H9 (cell line): ENCODE measurements around the gene MAN1A1. TPM values are rescaled to one million over a fixed set of nuclear protein-coding genes. Genes with fewer than 3 reads are reported as not detected.

Source experiments
- DNase-seq: peaks from one replicate; pipeline ENCODE4 v3.0.0-alpha.2; 2017
- H2AFZ ChIP-seq: one replicate; pipeline ENCODE4 v1.6.1; 2013; ENCODE audit warnings: mild to moderate bottlenecking, low read length, control low read depth, moderate library complexity
- H2AK5ac ChIP-seq: 2 replicates; pipeline ENCODE4 v1.6.1; 2013; ENCODE audit warnings: low read length, control low read depth, mixed read lengths; ENCODE audit not compliant: insufficient read length
- H2BK120ac ChIP-seq: one replicate; pipeline ENCODE4 v1.6.1; 2013; ENCODE audit warnings: low read depth, mild to moderate bottlenecking, low read length, control low read depth, inconsistent platforms; ENCODE audit not compliant: poor library complexity, severe bottlenecking
- H2BK12ac ChIP-seq: 2 replicates; pipeline ENCODE4 v1.6.1; 2013; ENCODE audit warnings: low read length, control low read depth, mixed read lengths, low read depth; ENCODE audit not compliant: insufficient read length
- H2BK15ac ChIP-seq: 2 replicates; pipeline ENCODE4 v1.6.1; 2013; ENCODE audit warnings: low read depth, low read length, control low read depth
- H2BK20ac ChIP-seq: one replicate; pipeline ENCODE4 v1.6.1; 2013; ENCODE audit warnings: low read depth, mild to moderate bottlenecking, low read length, control low read depth, inconsistent platforms; ENCODE audit not compliant: poor library complexity, severe bottlenecking
- H2BK5ac ChIP-seq: 2 replicates; pipeline ENCODE4 v1.6.1; 2013; ENCODE audit warnings: low read length, control low read depth, mixed read lengths; ENCODE audit not compliant: insufficient read length
- H3K14ac ChIP-seq: 2 replicates; pipeline ENCODE4 v1.6.1; 2013; ENCODE audit warnings: low read length, control low read depth; ENCODE audit not compliant: insufficient read depth
- H3K18ac ChIP-seq: 2 replicates; pipeline ENCODE4 v1.6.1; 2013; ENCODE audit warnings: low read depth, mild to moderate bottlenecking, mixed read lengths, low read length, control low read depth; ENCODE audit not compliant: insufficient read length
- H3K23ac ChIP-seq: 2 replicates; pipeline ENCODE4 v1.6.1; 2013; ENCODE audit warnings: low read length, control low read depth, mixed read lengths, low read depth; ENCODE audit not compliant: insufficient read length
- H3K23me2 ChIP-seq: 2 replicates; pipeline ENCODE4 v1.6.1; 2013; ENCODE audit warnings: low read depth, mild to moderate bottlenecking, mixed read lengths, low read length, control low read depth; ENCODE audit not compliant: insufficient read length, poor library complexity, severe bottlenecking
- H3K27ac ChIP-seq: 2 replicates; pipeline ENCODE4 v1.5.1; 2013; ENCODE audit warnings: low read length, control low read depth, mixed read lengths, low read depth; ENCODE audit not compliant: insufficient read length
- H3K27me3 ChIP-seq: 2 replicates; pipeline ENCODE4 v1.6.1; 2013; ENCODE audit warnings: low read length, control low read depth, inconsistent platforms; ENCODE audit not compliant: insufficient read depth
- H3K4ac ChIP-seq: 2 replicates; pipeline ENCODE4 v1.6.1; 2013; ENCODE audit warnings: low read depth, mild to moderate bottlenecking, control low read depth, inconsistent platforms, low read length, moderate library complexity
- H3K4me1 ChIP-seq: 2 replicates; pipeline ENCODE4 v1.6.1; 2013; ENCODE audit warnings: low read length, control low read depth, inconsistent platforms; ENCODE audit not compliant: insufficient read depth
- H3K4me2 ChIP-seq: 2 replicates; pipeline ENCODE4 v1.6.1; 2013; ENCODE audit warnings: low read length, control low read depth, mixed read lengths; ENCODE audit not compliant: insufficient read length, insufficient read depth
- H3K56ac ChIP-seq: 2 replicates; pipeline ENCODE4 v1.6.1; 2013; ENCODE audit warnings: low read depth, mild to moderate bottlenecking, mixed read lengths, low read length, control low read depth; ENCODE audit not compliant: insufficient read length
- H3K79me1 ChIP-seq: 2 replicates; pipeline ENCODE4 v1.6.1; 2013; ENCODE audit warnings: low read depth, mild to moderate bottlenecking, moderate library complexity, low read length, control low read depth, inconsistent platforms; ENCODE audit not compliant: insufficient read depth, poor library complexity, severe bottlenecking
- H3K79me2 ChIP-seq: 2 replicates; pipeline ENCODE4 v1.6.1; 2013; ENCODE audit warnings: low read length, control low read depth, inconsistent platforms; ENCODE audit not compliant: insufficient read depth
- H3K9ac ChIP-seq: 2 replicates; pipeline ENCODE4 v1.6.1; 2013; ENCODE audit warnings: low read length, control low read depth, mixed read lengths; ENCODE audit not compliant: insufficient read length; ENCODE audit errors: extremely low read depth
- H3K9me3 ChIP-seq: one replicate; pipeline ENCODE4 v1.6.1; 2013; ENCODE audit warnings: low read depth, low read length, inconsistent platforms; ENCODE audit not compliant: control insufficient read depth
- H3T11ph ChIP-seq: one replicate; pipeline ENCODE4 v1.6.1; 2013; ENCODE audit warnings: mild to moderate bottlenecking, low read length, control low read depth, inconsistent platforms
- H4K20me1 ChIP-seq: one replicate; pipeline ENCODE4 v1.6.1; 2013; ENCODE audit not compliant: control insufficient read depth, insufficient read length, insufficient read depth
- H4K5ac ChIP-seq: 2 replicates; pipeline ENCODE4 v1.6.1; 2013; ENCODE audit warnings: low read depth, mild to moderate bottlenecking, mixed read lengths, low read length, control low read depth; ENCODE audit not compliant: insufficient read length
- H4K8ac ChIP-seq: replicated peaks from 2 replicates; pipeline ENCODE4 v1.6.1; 2013; ENCODE audit warnings: low read length, control low read depth, mixed read lengths, low read depth; ENCODE audit not compliant: insufficient read length
- H4K91ac ChIP-seq: 2 replicates; pipeline ENCODE4 v1.6.1; 2013; ENCODE audit warnings: low read depth, mild to moderate bottlenecking, moderate library complexity, mixed read lengths, low read length, control low read depth; ENCODE audit not compliant: insufficient read length
- H3K27ac Mint-ChIP-seq, 3 experiments: 2 replicates in 2 of 3; 3 replicates in 1 of 3; pipeline ENCODE4 v1.8.0; 2020 to 2021; ENCODE audit warnings: mixed read lengths in 3 of 3, mild to moderate bottlenecking in 1 of 3, moderate library complexity in 1 of 3
- H3K27me3 Mint-ChIP-seq: 2 replicates; pipeline ENCODE4 v1.8.0; 2021; ENCODE audit warnings: low read depth, mild to moderate bottlenecking, moderate library complexity, mixed read lengths
- H3K36me3 Mint-ChIP-seq, 3 experiments: 2 replicates in 2 of 3; 3 replicates in 1 of 3; pipeline ENCODE4 v1.8.0; 2020 to 2021; ENCODE audit warnings: low read depth in 3 of 3, mixed read lengths in 3 of 3; ENCODE audit not compliant: insufficient read depth in 1 of 3
- H3K4me1 Mint-ChIP-seq, 2 experiments: 2 replicates each; pipeline ENCODE4 v1.8.0; 2020; ENCODE audit warnings: mixed read lengths in 2 of 2
- H3K4me3 Mint-ChIP-seq, 2 experiments: 2 replicates in 1 of 2; 3 replicates in 1 of 2; pipeline ENCODE4 v1.8.0; 2020 to 2021; ENCODE audit warnings: mild to moderate bottlenecking in 2 of 2, mixed read lengths in 2 of 2, moderate library complexity in 1 of 2
- H3K9me3 Mint-ChIP-seq, 2 experiments: 2 replicates in 1 of 2; 3 replicates in 1 of 2; pipeline ENCODE4 v1.8.0; 2020; ENCODE audit warnings: mild to moderate bottlenecking in 2 of 2, mixed read lengths in 2 of 2, moderate library complexity in 1 of 2
- CTCF ChIP-seq: fragments of 200-600 bp; sonication (generic); conservative IDR thresholded peaks from 3 replicates; pipeline ENCODE4 v1.8.0; 2021; ENCODE audit warnings: antibody characterized with exemption, mild to moderate bottlenecking
- WGBS: extraction: QIAGEN DNeasy Blood & Tissue Kit; methylation state at CpG from one replicate; pipeline ENCODE4 v1.1.7; 2013; ENCODE audit warnings: missing lambda C conversion rate, low lambda C conversion rate, mixed read lengths; ENCODE audit not compliant: insufficient read length; ENCODE audit errors: extremely low coverage; 5-methylcytosine and 5-hydroxymethylcytosine counted together
- total RNA-seq: library from RNA; stranded (reverse); gene quantifications from 2 replicates; pipeline ENCODE4 v1.2.1, GENCODE V29; 2021

Gene MAN1A1
- total RNA-seq, 1 experiment from 2014 or later = 1.6 TPM

- Histone ChIP-seq H2BK20ac (no peak overlapping the region), H3K18ac (no peak overlapping the region), H2BK5ac (no peak overlapping the region), H3K4ac (no peak overlapping the region), H3K4me2 (no peak overlapping the region), H4K5ac (no peak overlapping the region), H2AK5ac (no peak overlapping the region), H3K14ac (no peak overlapping the region), H4K20me1 (no peaks in the 10 kb centered on the region), H3K27ac (no peak overlapping the region), H3K9ac (no peak overlapping the region), H3K23me2 (no peaks in the 10 kb centered on the region), H4K91ac (no peak overlapping the region), H3K56ac (no peak overlapping the region), H3T11ph (no peak overlapping the region), H3K9me3 (no peaks in the 10 kb centered on the region), H2BK15ac (no peak overlapping the region), H2BK12ac (no peak overlapping the region), H4K8ac (no peak overlapping the region), H3K4me1 (no peaks in the 10 kb centered on the region; the same call in 1 of the 2 replicates), H3K23ac (no peak overlapping the region), H2AFZ (no peak overlapping the region), H3K79me1 (no peaks in the 10 kb centered on the region), H3K27me3 (no peaks in the 10 kb centered on the region), H2BK120ac (no peak overlapping the region), H3K79me2 (no peaks in the 10 kb centered on the region)
- Mint-ChIP-seq H3K4me3 (no peak overlapping the region), H3K27ac (no peak overlapping the region), H3K36me3 (no peaks in the 10 kb centered on the region), H3K9me3 (no peaks in the 10 kb centered on the region), H3K4me1 (peaks cover 7 to 13% of the 10 kb centered on the region in 2 experiments), H3K27me3 (no peaks in the 10 kb centered on the region)
- no CpG with 5 or more reads among the region's 2 CpGs for WGBS
- DNase-seq = no peak
- no peak for TF ChIP-seq CTCF
Observed at GRCh38 chr6:119327810-119328209, 21.8 kb downstream of the MAN1A1 start.
